GM12865 (cell line): ENCODE results near the gene RET.

Source experiments
- DNase-seq: peaks from one replicate; pipeline ENCODE4 v3.0.0; 2010; ENCODE audit warnings: low read depth
- H3K4me3 ChIP-seq: 2 replicates; pipeline ENCODE4 v1.5.1; 2011; ENCODE audit warnings: mild to moderate bottlenecking, low read depth, low read length, control low read depth
- CTCF ChIP-seq: IDR thresholded peaks from 2 replicates; pipeline ENCODE4 v1.5.1; 2011; ENCODE audit warnings: low read length, control low read depth, low read depth, inconsistent platforms; ENCODE audit not compliant: insufficient read depth; ENCODE audit errors: missing control alignments

Gene RET

GRCh38 chr10:43062402-43063160 is 14.3 kb upstream of the RET start:
- no peak overlapping the region for H3K4me3 ChIP-seq
- TF ChIP-seq CTCF, result no peak
- no peak for DNase-seq

GRCh38 chr10:43064331-43065075 is 12.4 kb upstream of the RET start:
- no peak for DNase-seq
- no peak for TF ChIP-seq CTCF
- no peak overlapping the region for H3K4me3 ChIP-seq

GRCh38 chr10:43065234-43065633 is 11.6 kb upstream of the RET start:
- DNase-seq, result no peak
- no peak for TF ChIP-seq CTCF
- H3K4me3 ChIP-seq, result no peak overlapping the region

- no peak overlapping the region for H3K4me3 ChIP-seq
- no peak for DNase-seq
- TF ChIP-seq CTCF, result no peak
Observed at GRCh38 chr10:43065761-43066160, 11.1 kb upstream of the RET start.

- DNase-seq, result no peak
- H3K4me3 ChIP-seq, result no peak overlapping the region
- no peak for TF ChIP-seq CTCF
Observed at GRCh38 chr10:43066481-43066880, 10.4 kb upstream of the RET start.

- H3K4me3 ChIP-seq, result no peak overlapping the region
- no peak for DNase-seq
- no peak for TF ChIP-seq CTCF
Observed at GRCh38 chr10:43067391-43068135, 9.3 kb upstream of the RET start.
